GM10248 (cell line): ENCODE data around the gene UPK2.

Experiments
- CTCF ChIA-PET: fragments of 300-600 bp; sonication (Branson Sonifier 250); formaldehyde crosslinking; extraction: SDS; loops from one replicate; lab custom pipeline; 2021; ENCODE audit warnings: antibody characterized with exemption; lab: Yijun Ruan, JAX
- POLR2A ChIA-PET: fragments of 350-650 bp; sonication (Branson Sonifier 250); formaldehyde crosslinking; extraction: SDS; loops from one replicate; lab custom pipeline; 2020; ENCODE audit warnings: antibody characterized with exemption; lab: Yijun Ruan, JAX
- DNase-seq: peaks from one replicate; pipeline ENCODE4 v3.0.0; 2012; ENCODE audit errors: extremely low spot score
- CTCF ChIP-seq: IDR thresholded peaks from 2 replicates; pipeline ENCODE4 v1.5.1; 2012; ENCODE audit warnings: mild to moderate bottlenecking, low read depth; ENCODE audit errors: extremely low read depth, missing control alignments, control extremely low read depth

Gene UPK2

GRCh38 chr11:118914178-118914918 lies 41.8 kb upstream of the UPK2 start:
- DNase-seq, result no peak
- POLR2A ChIA-PET, result interaction anchor here (1.1 kb wide), 1 partner anchor 12 kb away, joined by 3 read pairs; the partner anchor contains the start of gene BCL9L
- no peak for TF ChIP-seq CTCF
- CTCF ChIA-PET, result interaction anchor here (0.8 to 8.7 kb wide), 9 partner anchors 8 to 225 kb away, joined by 3 to 53 read pairs (median 6); no protein-coding TSS in a partner anchor

GRCh38 chr11:118914987-118915386 lies 41.1 kb upstream of the UPK2 start:
- POLR2A ChIA-PET, result no interaction called here
- CTCF ChIA-PET, result interaction anchor here (1.7 to 8.7 kb wide), 3 partner anchors 8 to 225 kb away, joined by 6 to 53 read pairs (median 6); no protein-coding TSS in a partner anchor
- no peak for DNase-seq
- TF ChIP-seq CTCF, result no peak

GRCh38 chr11:118915396-118915795 lies 40.7 kb upstream of the UPK2 start:
- TF ChIP-seq CTCF, result no peak
- ChIA-PET CTCF (interaction anchor here (1.7 to 2.0 kb wide), 2 partner anchors 9 to 226 kb away, joined by 6 read pairs; no protein-coding TSS in a partner anchor), POLR2A (no interaction called here)
- no peak for DNase-seq

GRCh38 chr11:118915941-118916841 lies 39.9 kb upstream of the UPK2 start:
- ChIA-PET POLR2A (no interaction called here), CTCF (interaction anchor here (1.2 to 2.0 kb wide), 6 partner anchors 8 to 227 kb away, joined by 4 to 6 read pairs (median 4); partner anchors contain the start of genes BCL9L and UPK2)
- no peak for TF ChIP-seq CTCF
- DNase-seq, result no peak

GRCh38 chr11:118916842-118917388 lies 39.2 kb upstream of the UPK2 start:
- no peak for TF ChIP-seq CTCF
- POLR2A ChIA-PET, result interaction anchor here (0.5 kb wide), 1 partner anchor 50 kb away, joined by 3 read pairs; no protein-coding TSS in a partner anchor
- CTCF ChIA-PET, result interaction anchor here (1.2 to 1.9 kb wide), 4 partner anchors 9 to 227 kb away, joined by 4 read pairs; partner anchors contain the start of genes BCL9L and UPK2
- DNase-seq, result no peak
